A673 (cell line): ENCODE measurements around the gene PALLD. TPM values are rescaled to one million over a fixed set of nuclear protein-coding genes. Genes with fewer than 3 reads are reported as not detected.

Experiments
- BruUV-seq: library from RNA; stranded (reverse); fragments of 400-500 nt; replicated peaks from 2 replicates; lab custom pipeline; 2021; lab: Mats Ljungman, UMichigan
- CTCF ChIA-PET: fragments of 300-600 bp; sonication (Branson Sonifier 250); formaldehyde crosslinking; loops from one replicate; lab custom pipeline; 2022; ENCODE audit warnings: antibody characterized with exemption; lab: Charles Lee
- POLR2A ChIA-PET: fragments of 300-600 bp; sonication (Branson Sonifier 250); formaldehyde crosslinking; loops from one replicate; lab custom pipeline; 2022; ENCODE audit warnings: antibody characterized with exemption; ENCODE audit not compliant: low non-redundant PET; lab: Charles Lee
- DNase-seq: peaks from one replicate; pipeline ENCODE4 v3.0.0-alpha.2; 2015; ENCODE audit warnings: low spot score
- H3K27ac ChIP-seq: fragments of 200-600 bp; sonication (generic); 2 replicates; pipeline ENCODE4 v1.5.1; 2016; ENCODE audit warnings: mixed run types, low read depth, mild to moderate bottlenecking, mixed read lengths, antibody characterized with exemption, low read length; ENCODE audit not compliant: poor library complexity, severe bottlenecking
- H3K27me3 ChIP-seq: fragments of 200-600 bp; sonication (generic); replicated peaks from 2 replicates; pipeline ENCODE4 v1.6.1; 2017; ENCODE audit warnings: mixed run types, low read depth, mild to moderate bottlenecking, mixed read lengths, antibody characterized with exemption, low read length; ENCODE audit not compliant: insufficient read depth, poor library complexity
- H3K36me3 ChIP-seq: fragments of 200-600 bp; sonication (generic); 2 replicates; pipeline ENCODE4 v1.6.1; 2016; ENCODE audit warnings: mixed run types, mild to moderate bottlenecking, mixed read lengths, antibody characterized with exemption, low read length; ENCODE audit not compliant: insufficient read depth, poor library complexity, severe bottlenecking
- H3K4me1 ChIP-seq: fragments of 200-600 bp; sonication (generic); 2 replicates; pipeline ENCODE4 v1.6.1; 2017; ENCODE audit warnings: mixed run types, mild to moderate bottlenecking, mixed read lengths, antibody characterized with exemption, low read length; ENCODE audit not compliant: insufficient read depth, poor library complexity, severe bottlenecking
- H3K4me3 ChIP-seq: fragments of 200-600 bp; sonication (generic); 2 replicates; pipeline ENCODE4 v1.5.1; 2016; ENCODE audit warnings: low read depth, mixed run types, mild to moderate bottlenecking, mixed read lengths, low read length; ENCODE audit not compliant: poor library complexity, severe bottlenecking
- H3K9me3 ChIP-seq: fragments of 200-600 bp; sonication (generic); 2 replicates; pipeline ENCODE4 v1.6.1; 2016; ENCODE audit warnings: mixed run types, low read depth, mild to moderate bottlenecking, mixed read lengths, antibody characterized with exemption, low read length; ENCODE audit not compliant: poor library complexity, severe bottlenecking
- CTCF ChIP-seq: fragments of 300-800, 200-600 bp; sonication (generic); conservative IDR thresholded peaks from 2 replicates; pipeline ENCODE4 v1.5.1; 2017; ENCODE audit warnings: low read depth, mild to moderate bottlenecking, antibody characterized with exemption, low read length, moderate library complexity, mixed read lengths
- EZH2 ChIP-seq: fragments of 200-600 bp; sonication (generic); IDR thresholded peaks from 2 replicates; pipeline ENCODE4 v1.6.1; 2017; ENCODE audit warnings: borderline replicate concordance, low read depth, mild to moderate bottlenecking, mixed read lengths, antibody characterized with exemption, low read length; ENCODE audit not compliant: poor library complexity, severe bottlenecking
- intact Hi-C: fragments of 100-400 bp; cut with micrococcal nuclease; formaldehyde crosslinking; loops from one replicate; pipeline ENCODE4 v1.10.0; 2022; ENCODE audit not compliant: unreplicated experiment
- total RNA-seq: library from RNA; stranded (reverse); gene quantifications from 2 replicates; pipeline ENCODE4 v1.2.3, GENCODE V29; 2021

Gene PALLD
- total RNA-seq, 1 experiment from 2014 or later: 44.1 TPM

GRCh38 chr4:168887809-168888208, 391.0 kb downstream of the PALLD start:
- no peaks in the 10 kb centered on the region for H3K9me3 ChIP-seq
- ChIA-PET POLR2A (no interaction called here), CTCF (no interaction called here)
- TF ChIP-seq CTCF: no peak
- no peak for TF ChIP-seq EZH2
- no peak for DNase-seq
- no peaks in the 10 kb centered on the region for H3K4me1 ChIP-seq
- no peak overlapping the region for H3K27ac ChIP-seq
- no peak overlapping the region for H3K4me3 ChIP-seq
- BruUV-seq: no TSS peak
- no peaks in the 10 kb centered on the region for H3K27me3 ChIP-seq
- H3K36me3 ChIP-seq: peaks cover 19% of the 10 kb centered on the region
- intact Hi-C loops: no loop called here

- POLR2A ChIA-PET: no interaction called here
- CTCF ChIA-PET: no interaction called here
These were observed 391.9 kb downstream of the PALLD start for GRCh38 chr4:168888715-168889215.

GRCh38 chr4:168891086-168891485, 394.2 kb downstream of the PALLD start:
- no peak overlapping the region for H3K4me3 ChIP-seq
- peaks cover 38% of the 10 kb centered on the region for H3K36me3 ChIP-seq
- no peak overlapping the region for H3K27ac ChIP-seq
- CTCF ChIA-PET: no interaction called here
- H3K27me3 ChIP-seq: no peaks in the 10 kb centered on the region
- no peaks in the 10 kb centered on the region for H3K9me3 ChIP-seq
- H3K4me1 ChIP-seq: no peaks in the 10 kb centered on the region
- TF ChIP-seq CTCF (no peak), EZH2 (no peak)
- intact Hi-C loops: no loop called here
- no TSS peak for BruUV-seq
- no peak for DNase-seq
- POLR2A ChIA-PET: no interaction called here

More at GRCh38 chr4:168888715-168889215, 391.9 kb downstream of the PALLD start:
- no peak overlapping the region for H3K27ac ChIP-seq
- H3K27me3 ChIP-seq: no peaks in the 10 kb centered on the region
- peaks cover 28% of the 10 kb centered on the region for H3K36me3 ChIP-seq
- H3K4me3 ChIP-seq: no peak overlapping the region
- no peaks in the 10 kb centered on the region for H3K4me1 ChIP-seq
- intact Hi-C loops: no loop called here
- no peak for TF ChIP-seq CTCF
- TF ChIP-seq EZH2: no peak
- H3K9me3 ChIP-seq: no peaks in the 10 kb centered on the region
- BruUV-seq: no TSS peak
- DNase-seq: no peak
